Liver (tissue), 9 donors: ENCODE data around the gene PIEZO2. TPM values are rescaled to one million over a fixed set of nuclear protein-coding genes. Genes with fewer than 3 reads are reported as not detected.

Experiments used
- DNase-seq: peaks from one replicate; pipeline ENCODE4 v3.0.0-alpha.2; 2017; ENCODE audit warnings: low spot score
- H3K27ac ChIP-seq, 2 donors: one replicate each; pipeline ENCODE4 v1.7.0; 2013; ENCODE audit warnings: inconsistent platforms in 2 of 2, low read length in 2 of 2, control low read depth in 1 of 2, low read depth in 1 of 2, mild to moderate bottlenecking in 1 of 2
- H3K27me3 ChIP-seq, 4 donors: one replicate each; pipeline versions ENCODE4 v1.6.1 to v1.7.0; 2013; ENCODE audit warnings: low read length in 3 of 4, inconsistent platforms in 1 of 4, mild to moderate bottlenecking in 1 of 4, moderate library complexity in 1 of 4; ENCODE audit not compliant: control insufficient read depth in 4 of 4, insufficient read depth in 4 of 4
- H3K36me3 ChIP-seq, 4 donors: one replicate each; pipeline versions ENCODE4 v1.6.1 to v1.7.0; 2013; ENCODE audit warnings: low read length in 3 of 4, mild to moderate bottlenecking in 3 of 4, low read depth in 1 of 4, moderate library complexity in 1 of 4; ENCODE audit not compliant: control insufficient read depth in 4 of 4, insufficient read depth in 3 of 4
- H3K4me1 ChIP-seq, 4 donors: one replicate each; pipeline versions ENCODE4 v1.6.1 to v1.7.0; 2013; ENCODE audit warnings: low read length in 3 of 4, mild to moderate bottlenecking in 3 of 4, moderate library complexity in 1 of 4; ENCODE audit not compliant: control insufficient read depth in 4 of 4, insufficient read depth in 4 of 4
- H3K4me3 ChIP-seq, 3 donors: one replicate each; pipeline versions ENCODE4 v1.6.1 to v1.7.0; 2013; ENCODE audit warnings: low read length in 3 of 3, control low read depth in 1 of 3, low read depth in 1 of 3, mild to moderate bottlenecking in 1 of 3
- H3K9ac ChIP-seq, 2 donors: one replicate each; pipeline ENCODE4 v1.7.0; 2013; ENCODE audit warnings: low read length in 2 of 2, mild to moderate bottlenecking in 2 of 2, moderate library complexity in 2 of 2, control low read depth in 1 of 2, low read depth in 1 of 2
- H3K9me3 ChIP-seq, 4 donors: one replicate each; pipeline versions ENCODE4 v1.6.1 to v1.7.0; 2013; ENCODE audit warnings: low read length in 3 of 4; ENCODE audit not compliant: control insufficient read depth in 4 of 4
- CTCF ChIP-seq: fragments of 150-350 bp; IDR thresholded peaks from 2 replicates; pipeline ENCODE4 v1.5.1; 2017; ENCODE audit warnings: improper control_type of control experiment, low read depth, low read length; ENCODE audit not compliant: missing input control
- EGR1 ChIP-seq, 2 donors: IDR thresholded peaks; 2 replicates each; pipeline ENCODE4 v1.6.1; 2016 to 2018; ENCODE audit warnings: antibody characterized with exemption in 2 of 2, low read depth in 2 of 2
- FOXA1 ChIP-seq: IDR thresholded peaks from 2 replicates; pipeline ENCODE4 v1.6.1; 2016; ENCODE audit warnings: antibody characterized with exemption
- FOXA2 ChIP-seq: IDR thresholded peaks from 2 replicates; pipeline ENCODE4 v1.6.1; 2016; ENCODE audit warnings: antibody characterized with exemption
- GABPA ChIP-seq, 2 donors: IDR thresholded peaks in 1 of 2; conservative IDR thresholded peaks in 1 of 2; 2 replicates each; pipeline ENCODE4 v1.6.1; 2016; ENCODE audit warnings: antibody characterized with exemption in 2 of 2, mild to moderate bottlenecking in 1 of 2, moderate library complexity in 1 of 2
- HNF4A ChIP-seq, 2 donors: conservative IDR thresholded peaks; 2 replicates each; pipeline ENCODE4 v1.6.1; 2016; ENCODE audit warnings: antibody characterized with exemption in 2 of 2, mild to moderate bottlenecking in 2 of 2
- HNF4G ChIP-seq: IDR thresholded peaks from 2 replicates; pipeline ENCODE4 v1.6.1; 2016; ENCODE audit warnings: antibody characterized with exemption
- JUND ChIP-seq, 2 donors: IDR thresholded peaks; 2 replicates each; pipeline ENCODE4 v1.6.1; 2016; ENCODE audit warnings: antibody characterized with exemption in 2 of 2
- NR2F2 ChIP-seq: IDR thresholded peaks from 2 replicates; pipeline ENCODE4 v1.6.1; 2016; ENCODE audit warnings: antibody characterized with exemption
- RAD21 ChIP-seq, 2 donors: IDR thresholded peaks; 2 replicates each; pipeline ENCODE4 v1.6.1; 2016; ENCODE audit warnings: antibody characterized with exemption in 2 of 2, mild to moderate bottlenecking in 2 of 2
- REST ChIP-seq: IDR thresholded peaks from 2 replicates; pipeline ENCODE4 v1.6.1; 2016; ENCODE audit warnings: antibody characterized with exemption, mild to moderate bottlenecking
- RXRA ChIP-seq, 2 donors: IDR thresholded peaks; 2 replicates each; pipeline ENCODE4 v1.6.1; 2017 to 2018; ENCODE audit warnings: antibody characterized with exemption in 2 of 2, mild to moderate bottlenecking in 1 of 2
- SP1 ChIP-seq: IDR thresholded peaks from 2 replicates; pipeline ENCODE4 v1.6.1; 2018; ENCODE audit warnings: antibody characterized with exemption, mild to moderate bottlenecking
- TAF1 ChIP-seq: conservative IDR thresholded peaks from 2 replicates; pipeline ENCODE4 v1.6.1; 2016; ENCODE audit warnings: antibody characterized with exemption, mild to moderate bottlenecking
- ZBTB33 ChIP-seq: IDR thresholded peaks from 2 replicates; pipeline ENCODE4 v1.6.1; 2016; ENCODE audit warnings: antibody characterized with exemption
- WGBS: extraction: QIAGEN DNeasy Blood & Tissue Kit; methylation state at CpG from one replicate; pipeline ENCODE4 v1.1.7; 2013; 5-methylcytosine and 5-hydroxymethylcytosine counted together
- polyA plus RNA-seq, 2 donors: library from polyadenylated mRNA; stranded (reverse) in 1 of 2; unstranded in 1 of 2; fragments of 200-250 nt in 1 of 2; fragments of >200 nt in 1 of 2; fragmentation: Nextera tagmentation in 1 of 2; extraction: Ambion mirVana in 1 of 2; gene quantifications; one replicate each; pipeline versions ENCODE4 v1.2.1 to v1.2.3, GENCODE V29; 2013 to 2015
- total RNA-seq, 2 donors: library from RNA; depleted of rRNA; stranded (reverse); fragments of >200 nt; gene quantifications; one replicate each; pipeline ENCODE4 v1.2.3, GENCODE V29; 2014
- TF ChIP-seq, protein P1 (sequence below): IDR thresholded peaks from 2 replicates; pipeline ENCODE4 v1.6.1; 2016; ENCODE audit warnings: antibody characterized with exemption
- TF ChIP-seq, protein P2 (sequence below): IDR thresholded peaks from 2 replicates; pipeline ENCODE4 v1.6.1; 2016; ENCODE audit warnings: antibody characterized with exemption
- donor health status: healthy.
- donor health status: healthy.
- donor health status: healthy.
- donor health status: healthy.
- donor health status: healthy.

The PIEZO2 gene
- total and polyA plus RNA-seq, 4 donors = 1.1 to 12.3 (median 4.8) TPM

DNA sequence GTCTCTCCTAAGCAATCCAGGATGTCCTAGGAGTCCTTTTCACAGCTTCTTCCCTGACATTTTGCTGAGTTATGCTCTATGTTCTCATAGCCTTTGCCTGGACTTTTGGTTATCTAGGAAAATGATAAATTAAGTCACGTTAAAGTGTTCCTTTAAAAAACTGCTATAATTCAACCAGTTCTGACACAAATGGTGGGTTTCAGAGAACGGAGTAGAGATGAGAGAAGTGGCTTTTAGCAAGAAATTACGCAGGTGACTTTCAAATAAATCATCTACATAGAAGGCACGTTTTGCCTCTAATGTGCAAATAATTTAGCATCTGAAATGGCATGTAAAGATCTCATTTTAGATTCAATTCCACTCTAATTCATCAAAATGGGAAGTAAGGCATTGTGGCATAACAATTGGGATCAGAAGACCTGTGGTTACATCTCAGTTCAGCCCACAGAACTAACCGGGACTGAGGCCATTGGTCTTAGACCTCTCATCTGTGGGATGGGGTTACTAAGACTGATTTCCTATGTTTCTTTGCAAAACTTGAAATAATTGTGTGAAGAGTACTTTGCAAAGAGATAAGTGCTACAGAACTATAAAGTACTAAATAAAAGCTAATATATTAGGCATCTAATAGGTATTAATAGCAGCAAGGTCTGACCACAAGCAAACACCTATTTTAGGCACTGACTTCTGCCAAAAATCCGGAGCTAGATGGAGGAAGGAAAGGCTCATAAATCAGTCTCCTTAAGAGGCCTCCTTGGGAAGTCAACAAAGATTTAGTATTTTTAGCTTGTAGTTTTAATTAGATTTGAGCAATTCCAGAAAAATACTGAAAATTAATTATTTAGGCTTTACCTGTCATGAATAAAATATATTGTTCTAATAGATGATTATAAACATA is 211.4 kb downstream of the PIEZO2 start:
- Histone ChIP-seq H3K27me3 (no peaks in the 10 kb centered on the region), H3K9ac (no peak overlapping the region), H3K4me1 (no peaks in the 10 kb centered on the region), H3K4me3 (no peak overlapping the region), H3K36me3 (peaks cover 0 to 2% (median 0%) of the 10 kb centered on the region in 4 donors), H3K9me3 (no peaks in the 10 kb centered on the region), H3K27ac (no peak overlapping the region)
- TF ChIP-seq NR2F2 (no peak), FOXA1 (no peak)
- TF ChIP-seq, protein P1, sequence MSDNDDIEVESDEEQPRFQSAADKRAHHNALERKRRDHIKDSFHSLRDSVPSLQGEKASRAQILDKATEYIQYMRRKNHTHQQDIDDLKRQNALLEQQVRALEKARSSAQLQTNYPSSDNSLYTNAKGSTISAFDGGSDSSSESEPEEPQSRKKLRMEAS = no peak
- DNase-seq = no peak
- WGBS = 66% methylated on average over 6 of the region's 6 CpGs

GRCh38 chr18:10936176-10937053 is 213.0 kb downstream of the PIEZO2 start:
- H3K9ac ChIP-seq = no peak overlapping the region
- H3K4me1 ChIP-seq = no peaks in the 10 kb centered on the region
- no peak overlapping the region for H3K27ac ChIP-seq
- H3K4me3 ChIP-seq = no peak overlapping the region
- 79% methylated on average over 9 of the region's 9 CpGs for WGBS
- H3K27me3 ChIP-seq = no peaks in the 10 kb centered on the region
- TF ChIP-seq NR2F2 (peak; percentile 19), FOXA2 (no peak)
- DNase-seq = no peak
- peaks cover 0 to 2% (median 0%) of the 10 kb centered on the region in 4 donors for H3K36me3 ChIP-seq
- no peaks in the 10 kb centered on the region for H3K9me3 ChIP-seq

DNA sequence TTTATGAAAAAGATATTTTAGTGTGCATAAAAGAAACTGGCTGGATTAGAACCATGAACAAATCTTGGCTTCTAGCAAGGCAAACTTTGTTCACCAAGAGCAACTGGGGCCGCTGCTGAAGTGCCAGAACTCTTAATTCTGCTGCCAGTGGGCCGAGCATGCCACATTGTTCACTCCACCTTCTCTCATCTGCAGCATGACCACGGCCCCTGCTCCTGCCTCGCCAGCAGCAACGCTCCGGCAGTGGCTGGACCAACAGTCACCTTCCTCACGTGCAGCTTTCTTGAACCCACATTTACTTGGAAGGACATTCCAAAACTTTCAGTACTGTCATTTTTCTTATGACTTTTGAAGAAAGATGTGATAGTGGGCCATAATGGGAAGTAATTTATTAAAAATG is 213.8 kb downstream of the PIEZO2 start:
- no peak overlapping the region for H3K9ac ChIP-seq
- H3K27me3 ChIP-seq = no peaks in the 10 kb centered on the region
- H3K36me3 ChIP-seq = peaks cover 0 to 2% (median 0%) of the 10 kb centered on the region in 4 donors
- H3K27ac ChIP-seq = no peak overlapping the region
- no peaks in the 10 kb centered on the region for H3K9me3 ChIP-seq
- no peak for DNase-seq
- WGBS = 94% methylated on average over 7 of the region's 7 CpGs
- H3K4me3 ChIP-seq = no peak overlapping the region
- H3K4me1 ChIP-seq = no peaks in the 10 kb centered on the region
- TF ChIP-seq ZBTB33 (no peak), RAD21 (IDR thresholded peaks at IDR 0.05) (no peak), NR2F2 (no peak), JUND (IDR thresholded peaks at IDR 0.05) (no peak), CTCF (no peak), GABPA (IDR thresholded peaks at IDR 0.05 in 1 of 2, conservative IDR thresholded peaks at IDR 0.05 in 1 of 2) (no peak), FOXA2 (no peak), HNF4A (conservative IDR thresholded peaks at IDR 0.05) (no peak), HNF4G (no peak), TAF1 (no peak), FOXA1 (no peak), EGR1 (IDR thresholded peaks at IDR 0.05; ENCODE audit: low read depth in 2 of 2) (no peak), RXRA (IDR thresholded peaks at IDR 0.05) (no peak), REST (no peak), SP1 (no peak)
- TF ChIP-seq, protein P1 = no peak
- TF ChIP-seq, protein P2, sequence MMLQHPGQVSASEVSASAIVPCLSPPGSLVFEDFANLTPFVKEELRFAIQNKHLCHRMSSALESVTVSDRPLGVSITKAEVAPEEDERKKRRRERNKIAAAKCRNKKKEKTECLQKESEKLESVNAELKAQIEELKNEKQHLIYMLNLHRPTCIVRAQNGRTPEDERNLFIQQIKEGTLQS = no peak
